Cardiac fibroblast (primary cell): ENCODE data around the gene E4F1.

ENCODE experiments used
- DNase-seq, 2 donors: peaks; one replicate each; pipeline versions ENCODE4 v3.0.0 to v3.0.0-alpha.2; 2010; ENCODE audit warnings: low read depth in 2 of 2
- H3K4me3 ChIP-seq, 2 donors: replicated peaks in 1 of 2; 1 replicate in 1 of 2; 2 replicates in 1 of 2; pipeline ENCODE4 v1.5.1; 2011; ENCODE audit warnings: low read depth in 2 of 2, low read length in 2 of 2, mild to moderate bottlenecking in 2 of 2, moderate library complexity in 1 of 2
- TF ChIP-seq, protein P1 (sequence below): IDR thresholded peaks from one replicate; pipeline ENCODE4 v1.5.1; 2011; ENCODE audit warnings: low read depth, mild to moderate bottlenecking, low read length, inconsistent platforms

The E4F1 gene

DNA sequence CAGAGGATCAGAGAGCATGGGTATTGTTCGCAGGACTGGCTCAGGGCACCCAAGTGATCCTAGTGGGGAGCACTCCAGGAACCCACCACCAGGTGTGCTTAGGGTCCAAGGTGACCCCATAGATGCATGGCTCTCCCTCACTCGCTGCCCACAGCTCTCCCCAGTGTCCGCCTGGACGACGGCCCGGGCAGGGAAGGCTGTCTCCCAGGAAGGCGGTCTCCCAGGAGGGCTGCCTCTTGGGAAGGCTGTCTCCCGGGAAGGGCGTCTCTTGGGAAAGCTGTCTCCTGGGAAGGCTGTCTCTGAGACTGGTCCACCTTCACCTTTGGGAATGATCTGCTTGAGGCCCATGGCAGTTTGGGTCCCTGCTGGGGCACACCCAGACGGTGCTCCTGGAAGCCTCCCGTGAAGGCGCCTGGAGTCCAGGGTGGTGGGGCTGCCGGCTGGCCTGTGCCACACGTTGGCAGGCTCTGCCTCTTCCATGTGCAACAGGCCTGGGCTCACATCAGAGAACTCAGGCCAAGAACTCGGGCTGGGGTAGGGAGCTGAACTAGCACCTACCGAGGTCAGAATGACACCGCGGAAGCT is 23.0 kb downstream of the E4F1 start:
- no peak for DNase-seq
- H3K4me3 ChIP-seq = no peak overlapping the region
- TF ChIP-seq, protein P1, sequence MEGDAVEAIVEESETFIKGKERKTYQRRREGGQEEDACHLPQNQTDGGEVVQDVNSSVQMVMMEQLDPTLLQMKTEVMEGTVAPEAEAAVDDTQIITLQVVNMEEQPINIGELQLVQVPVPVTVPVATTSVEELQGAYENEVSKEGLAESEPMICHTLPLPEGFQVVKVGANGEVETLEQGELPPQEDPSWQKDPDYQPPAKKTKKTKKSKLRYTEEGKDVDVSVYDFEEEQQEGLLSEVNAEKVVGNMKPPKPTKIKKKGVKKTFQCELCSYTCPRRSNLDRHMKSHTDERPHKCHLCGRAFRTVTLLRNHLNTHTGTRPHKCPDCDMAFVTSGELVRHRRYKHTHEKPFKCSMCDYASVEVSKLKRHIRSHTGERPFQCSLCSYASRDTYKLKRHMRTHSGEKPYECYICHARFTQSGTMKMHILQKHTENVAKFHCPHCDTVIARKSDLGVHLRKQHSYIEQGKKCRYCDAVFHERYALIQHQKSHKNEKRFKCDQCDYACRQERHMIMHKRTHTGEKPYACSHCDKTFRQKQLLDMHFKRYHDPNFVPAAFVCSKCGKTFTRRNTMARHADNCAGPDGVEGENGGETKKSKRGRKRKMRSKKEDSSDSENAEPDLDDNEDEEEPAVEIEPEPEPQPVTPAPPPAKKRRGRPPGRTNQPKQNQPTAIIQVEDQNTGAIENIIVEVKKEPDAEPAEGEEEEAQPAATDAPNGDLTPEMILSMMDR = no peak

GRCh38 chr16:2250652-2251295 is 27.4 kb downstream of the E4F1 start:
- H3K4me3 ChIP-seq = peak overlapping the region; percentile 53 to 66
- DNase-seq = peak; percentile 20 to 49
- TF ChIP-seq, protein P1 = no peak

- DNase-seq = peak; percentile 96 to 98
- peak within 1 kb of the TSS; percentile 53 to 66 for H3K4me3 ChIP-seq
- TF ChIP-seq, protein P1 = peak; percentile 52
Observed at GRCh38 chr16:2251296-2252111, 28.1 kb downstream of the E4F1 start, which contains the start of gene ECI1. ECI1 (minus strand) TSS chr16:2251587; CDS start chr16:2251566, 21 bp downstream.

DNA sequence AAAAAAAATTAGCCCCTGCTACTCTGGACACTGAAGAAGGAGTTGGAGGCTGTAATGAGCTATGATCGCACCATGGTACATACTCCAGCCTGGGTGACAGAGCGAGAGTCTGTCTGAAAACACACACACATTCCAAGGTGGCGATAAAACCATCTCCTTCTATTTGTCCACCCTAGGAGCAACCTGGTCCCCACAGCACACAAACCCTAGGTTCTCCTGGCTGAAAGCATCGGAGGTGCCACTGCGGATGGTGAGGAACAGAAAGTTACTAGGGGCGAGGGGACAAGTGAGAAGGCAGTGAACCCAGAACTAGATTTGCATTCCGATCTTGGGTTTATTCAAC is 29.4 kb downstream of the E4F1 start:
- DNase-seq = no peak
- no peak overlapping the region for H3K4me3 ChIP-seq
- TF ChIP-seq, protein P1 = no peak

- no peak for DNase-seq
- no peak overlapping the region for H3K4me3 ChIP-seq
- TF ChIP-seq, protein P1 = no peak
Observed at GRCh38 chr16:2253293-2253692, 29.9 kb downstream of the E4F1 start.

GRCh38 chr16:2256531-2257140 is 33.2 kb downstream of the E4F1 start:
- no peak overlapping the region for H3K4me3 ChIP-seq
- no peak for DNase-seq
- TF ChIP-seq, protein P1 = no peak
